Activated CD4-positive, alpha-beta T cell treated with anti-CD3 and anti-CD28 coated beads for 48 hours (primary cell): Measurements from ENCODE around the gene SLC38A9.
A peak's percentile ranks its signal among the peaks of the same experiment; 100 is the strongest.
"Not testable (repeated sequence)": the region's sequence is repeated elsewhere in the genome, so short reads cannot be mapped to it uniquely, and the experiment has no call there.

Experiments used
- DNase-seq: peaks from one replicate; pipeline ENCODE4 v3.0.0-alpha.2; 2020

Gene SLC38A9, protein sequence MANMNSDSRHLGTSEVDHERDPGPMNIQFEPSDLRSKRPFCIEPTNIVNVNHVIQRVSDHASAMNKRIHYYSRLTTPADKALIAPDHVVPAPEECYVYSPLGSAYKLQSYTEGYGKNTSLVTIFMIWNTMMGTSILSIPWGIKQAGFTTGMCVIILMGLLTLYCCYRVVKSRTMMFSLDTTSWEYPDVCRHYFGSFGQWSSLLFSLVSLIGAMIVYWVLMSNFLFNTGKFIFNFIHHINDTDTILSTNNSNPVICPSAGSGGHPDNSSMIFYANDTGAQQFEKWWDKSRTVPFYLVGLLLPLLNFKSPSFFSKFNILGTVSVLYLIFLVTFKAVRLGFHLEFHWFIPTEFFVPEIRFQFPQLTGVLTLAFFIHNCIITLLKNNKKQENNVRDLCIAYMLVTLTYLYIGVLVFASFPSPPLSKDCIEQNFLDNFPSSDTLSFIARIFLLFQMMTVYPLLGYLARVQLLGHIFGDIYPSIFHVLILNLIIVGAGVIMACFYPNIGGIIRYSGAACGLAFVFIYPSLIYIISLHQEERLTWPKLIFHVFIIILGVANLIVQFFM

DNA sequence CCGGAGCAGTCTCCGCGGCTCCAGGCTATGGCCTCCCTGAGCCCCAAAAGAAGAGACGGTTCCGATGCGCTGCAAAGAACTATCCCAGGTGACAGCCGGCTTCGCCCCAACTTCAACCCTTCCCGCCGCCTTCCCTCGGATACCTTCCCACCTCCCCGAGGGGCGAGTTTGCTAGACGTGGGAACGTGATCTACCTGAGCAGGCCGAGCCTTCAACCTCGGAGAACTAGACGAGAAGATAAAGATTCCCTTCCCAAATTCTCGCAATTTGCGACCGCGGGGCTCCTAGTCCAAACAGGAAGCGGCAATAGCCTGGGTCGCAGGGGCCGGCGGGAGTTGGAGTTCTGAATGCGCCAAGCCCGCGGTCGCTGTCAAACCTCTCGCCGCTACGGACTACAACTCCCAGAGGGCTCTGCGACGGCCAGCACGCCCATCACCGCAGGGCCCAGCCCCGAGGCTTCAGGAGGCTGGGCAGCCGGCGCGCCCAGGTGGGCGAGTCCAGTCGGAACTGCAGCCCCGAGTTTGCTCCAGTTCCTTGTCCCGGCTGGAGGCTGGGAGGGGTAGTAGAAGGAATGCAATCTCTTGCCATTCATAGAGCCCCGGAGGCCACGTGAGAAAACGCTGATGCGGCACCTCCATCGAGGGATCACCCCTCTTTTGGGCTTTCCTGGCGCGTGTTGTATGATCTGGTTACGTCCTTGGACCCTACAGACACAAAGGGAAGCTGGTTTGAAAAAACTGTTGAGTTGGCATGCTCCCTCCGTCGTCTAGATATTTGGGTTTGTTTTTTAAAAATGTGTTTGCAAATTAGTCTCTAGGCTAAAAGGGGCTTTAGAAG lies at the start of gene SLC38A9:
Gene SLC38A9, minus strand, starts transcription at position 302 of the 837 bp plus-strand sequence. CDS start 14,366 bp downstream, outside the sequence.
- DNase-seq: peak; percentile 95

DNA sequence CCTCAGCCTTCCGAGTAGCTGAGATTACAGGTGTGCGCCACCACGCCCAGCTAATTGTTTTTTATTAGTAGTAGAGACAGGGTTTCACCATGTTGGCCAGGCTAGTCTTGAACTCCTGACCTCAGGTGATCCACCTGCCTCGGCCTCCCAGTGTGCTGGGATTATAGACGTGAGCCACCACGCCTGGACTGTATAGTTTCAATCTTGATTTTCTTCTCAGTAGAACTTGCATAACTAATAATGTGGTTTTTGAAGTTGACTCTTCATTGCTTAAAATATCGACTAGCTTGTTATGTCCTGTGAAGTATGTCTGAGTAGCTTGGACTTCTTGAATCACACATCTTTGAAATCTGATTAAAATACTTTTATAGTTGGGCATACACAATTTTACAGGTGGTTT lies 49.6 kb upstream of the SLC38A9 start:
- not testable (repeated sequence) for DNase-seq

DNA sequence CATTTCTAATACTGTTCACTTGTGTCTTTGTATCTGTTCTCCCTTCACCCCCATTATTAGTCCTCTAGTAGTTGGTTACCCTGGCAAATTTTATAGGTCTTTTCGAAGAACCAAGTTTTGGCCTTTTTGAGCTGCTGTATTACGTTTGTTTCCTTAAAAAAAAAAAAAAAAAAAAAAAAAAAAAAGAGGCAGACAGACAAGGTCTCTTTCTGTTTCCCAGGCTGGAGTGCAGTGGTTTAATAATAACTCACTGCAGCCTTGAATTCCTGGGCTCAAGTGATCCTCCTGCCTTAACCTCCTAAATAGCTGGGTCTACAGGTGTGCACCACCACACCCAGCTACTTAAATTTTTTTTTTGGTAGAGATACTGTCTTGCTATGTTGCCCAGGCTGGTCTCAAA lies 46.6 kb upstream of the SLC38A9 start:
- no peak for DNase-seq

DNA sequence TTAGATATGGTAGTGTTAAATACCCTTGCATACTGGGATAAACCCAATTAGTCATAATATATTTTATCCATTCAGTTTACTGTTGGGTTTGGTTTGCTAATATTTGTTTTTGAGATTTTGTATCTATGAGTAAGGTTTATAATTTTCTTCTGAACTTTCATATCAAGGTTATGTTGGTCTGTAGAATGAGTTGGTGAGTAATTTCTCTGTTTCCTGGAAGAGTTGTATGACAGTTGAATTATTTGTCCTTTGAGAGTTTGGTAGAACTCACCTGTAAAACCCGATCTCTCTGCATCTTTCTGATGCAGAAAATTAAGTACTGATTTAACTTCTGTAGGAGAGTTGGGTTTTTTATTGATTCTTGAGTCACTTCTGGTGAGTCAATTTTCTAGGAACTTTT lies 46.1 kb upstream of the SLC38A9 start:
- no peak for DNase-seq

DNA sequence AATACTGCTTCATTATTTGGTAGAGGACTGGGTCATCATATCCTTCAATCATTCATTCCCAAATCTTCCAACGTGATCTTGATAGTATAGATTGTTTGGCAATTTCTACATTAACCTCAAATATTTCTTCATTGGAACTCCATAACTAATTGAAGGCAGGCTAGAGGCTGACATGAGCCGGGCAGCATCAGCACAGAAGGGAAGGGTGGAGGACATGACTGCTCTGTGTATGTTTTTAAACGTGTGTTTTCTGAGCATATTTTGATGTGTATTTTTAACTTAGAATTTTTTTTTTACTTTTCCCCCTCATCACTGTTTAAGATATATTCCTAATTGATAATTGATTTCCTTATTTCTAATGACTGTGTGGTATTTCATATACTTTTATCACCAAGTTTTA lies 38.4 kb upstream of the SLC38A9 start:
- no peak for DNase-seq

DNA sequence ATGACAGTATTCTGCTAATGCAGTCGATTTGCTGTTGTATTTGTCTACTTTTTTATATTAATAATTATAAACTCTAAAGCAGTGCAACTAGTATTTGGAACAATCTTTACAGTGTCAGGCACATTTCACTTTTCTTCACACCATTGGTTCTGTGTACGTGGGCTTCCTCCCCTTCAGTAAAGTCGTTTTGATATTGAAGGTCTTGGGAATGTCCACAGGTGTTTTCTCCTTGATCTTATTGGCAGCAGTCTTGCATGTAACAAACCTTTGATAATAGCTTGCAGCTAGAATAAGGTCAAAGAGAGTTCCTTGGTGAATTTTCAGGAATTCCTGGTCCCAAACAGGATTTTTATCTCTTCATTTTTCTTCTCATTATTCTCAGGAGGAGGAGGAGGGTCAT lies 37.9 kb upstream of the SLC38A9 start:
- DNase-seq: no peak

DNA sequence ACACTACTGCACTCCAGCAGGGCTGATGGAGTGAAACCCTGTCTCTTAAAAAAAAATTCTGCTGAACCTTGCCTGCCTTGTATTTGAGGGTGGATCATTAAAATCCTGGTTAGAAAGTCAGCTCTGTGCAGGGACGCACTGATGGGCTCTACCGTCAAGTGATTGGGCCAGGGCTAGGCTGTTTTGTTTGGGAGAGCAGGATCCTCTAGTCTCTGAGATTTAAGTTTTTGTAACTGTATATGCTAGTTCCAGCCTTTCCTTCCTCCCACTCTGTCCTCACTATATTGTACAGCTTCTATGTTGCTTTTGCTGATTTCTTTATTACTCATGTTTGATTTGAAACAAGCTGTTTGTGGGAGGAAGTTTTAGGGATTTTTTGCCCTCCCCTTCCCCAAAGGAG lies 37.3 kb upstream of the SLC38A9 start:
- DNase-seq: no peak

DNA sequence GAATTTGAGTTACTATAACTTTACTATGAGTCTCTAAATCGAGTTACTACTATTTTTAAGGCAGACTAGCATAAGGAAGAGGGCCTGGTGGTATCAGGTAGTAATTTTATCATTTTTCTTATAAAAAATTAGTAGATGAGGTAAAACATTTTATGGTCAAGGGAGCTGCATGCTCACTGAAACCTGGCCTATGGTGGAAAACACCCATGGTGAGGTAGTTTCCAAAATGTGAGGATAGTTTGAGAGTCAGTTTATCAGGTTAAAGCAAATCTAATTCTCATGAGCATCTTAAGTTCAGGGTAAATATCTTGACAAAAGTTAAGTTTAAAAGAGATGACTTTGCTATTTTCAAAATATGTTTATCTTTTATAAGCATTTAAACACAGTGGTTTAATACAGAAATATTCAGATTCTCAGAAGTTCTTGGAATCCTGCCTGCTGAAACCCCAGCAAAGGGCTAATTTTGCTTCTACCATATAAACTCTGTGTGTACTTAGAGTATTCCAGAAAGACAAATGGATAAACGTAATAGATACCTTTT lies 35.7 kb upstream of the SLC38A9 start:
- no peak for DNase-seq

DNA sequence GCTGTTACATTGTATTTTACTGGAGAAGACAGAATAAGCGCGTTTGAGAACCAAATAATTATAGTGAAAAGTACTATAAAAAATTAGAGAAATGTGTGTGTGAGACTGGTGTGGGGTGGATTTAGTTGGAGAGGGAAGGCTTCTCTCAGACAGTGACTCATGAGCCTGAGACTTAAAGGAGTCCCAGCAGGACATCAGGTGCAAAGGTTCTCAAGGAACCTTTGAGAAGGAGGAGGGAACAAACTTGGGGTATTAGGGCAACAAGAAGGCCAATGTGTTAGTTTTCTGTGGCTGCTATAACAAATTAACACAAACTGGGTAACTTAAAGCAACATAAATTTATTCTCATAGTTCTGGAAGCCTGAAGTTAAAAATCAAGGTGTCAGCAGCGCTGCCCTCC lies 30.7 kb upstream of the SLC38A9 start:
- no peak for DNase-seq

DNA sequence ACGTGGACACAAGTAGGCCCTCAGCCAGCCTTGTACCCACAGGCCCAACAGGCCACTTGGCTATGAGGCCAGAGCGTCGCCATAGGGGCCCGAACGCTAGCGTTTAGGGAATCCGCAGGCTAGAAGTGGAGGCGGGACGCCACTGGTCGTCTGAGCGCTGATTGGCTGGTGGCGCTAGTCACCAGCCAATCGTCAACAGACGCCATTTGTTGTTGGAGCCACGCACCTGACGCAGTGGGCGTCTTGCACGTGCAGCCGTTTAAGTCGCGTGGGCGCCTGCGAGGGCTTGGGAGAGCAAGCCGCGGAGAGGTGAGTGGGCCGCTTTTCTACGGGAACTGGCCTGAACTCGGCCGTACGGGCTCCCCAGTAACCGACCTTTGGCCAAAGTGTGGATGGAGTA lies 25.7 kb upstream of the SLC38A9 start, which contains the start of gene DDX4:
Gene DDX4, plus strand, starts transcription at position 269 of the 400 bp plus-strand sequence. CDS start 903 bp downstream, outside the sequence.
- DNase-seq: no peak

DNA sequence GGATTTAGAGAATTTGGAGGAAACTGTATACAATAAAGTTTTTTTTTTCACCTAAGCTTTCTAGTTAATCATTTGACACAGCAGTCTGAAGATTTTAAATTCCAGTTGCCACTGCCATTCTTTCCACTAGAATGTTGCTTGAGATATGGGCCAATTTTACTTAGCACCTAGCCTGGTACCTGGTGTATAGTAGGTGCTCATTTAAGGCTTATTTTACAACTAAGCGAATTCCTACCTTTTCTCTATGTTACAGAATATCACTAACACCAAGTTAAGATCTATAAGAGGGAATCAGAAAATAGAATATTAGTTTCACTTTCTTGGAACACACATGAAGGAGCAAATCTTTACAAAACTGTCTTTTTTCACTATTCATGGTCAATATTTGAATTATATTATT lies 22.5 kb upstream of the SLC38A9 start:
- no peak for DNase-seq

DNA sequence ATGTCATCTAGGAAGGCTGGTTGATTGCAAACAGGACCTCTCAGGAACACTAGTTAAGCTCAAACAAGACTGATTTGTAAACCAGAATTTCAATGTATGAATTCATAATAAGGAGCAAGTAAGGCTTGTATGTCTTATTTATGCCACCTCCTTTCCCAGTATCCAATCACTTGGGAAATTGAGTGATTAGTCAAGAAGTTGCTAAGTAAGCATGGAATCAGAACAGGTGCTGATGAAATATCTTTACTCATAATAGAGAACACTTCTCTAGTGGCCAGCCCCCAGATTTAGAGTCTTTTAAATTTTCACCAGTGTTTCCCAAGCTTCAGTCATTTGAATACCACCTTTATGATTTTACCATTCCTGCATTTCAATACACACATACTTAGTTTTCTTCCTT lies 20.5 kb upstream of the SLC38A9 start:
- DNase-seq: no peak

DNA sequence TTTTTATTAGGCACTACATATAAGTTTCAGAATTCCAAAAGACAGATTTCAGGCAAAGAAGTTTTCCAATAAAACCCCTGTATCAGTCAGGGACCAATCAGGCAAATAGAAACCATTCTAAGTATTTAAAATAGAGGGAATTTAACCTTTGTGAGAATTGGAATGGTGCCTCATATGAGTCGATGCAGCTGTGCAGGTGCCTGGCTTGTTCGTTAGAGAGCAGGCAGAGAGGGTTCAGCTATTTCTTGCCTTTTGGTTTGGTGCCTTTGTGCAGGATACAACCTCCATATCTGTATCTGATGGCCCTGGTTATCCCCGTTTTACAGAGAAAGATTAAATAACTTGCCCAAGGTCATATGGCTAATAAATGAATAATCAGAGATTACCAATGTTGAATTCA lies 19.7 kb upstream of the SLC38A9 start:
- no peak for DNase-seq

DNA sequence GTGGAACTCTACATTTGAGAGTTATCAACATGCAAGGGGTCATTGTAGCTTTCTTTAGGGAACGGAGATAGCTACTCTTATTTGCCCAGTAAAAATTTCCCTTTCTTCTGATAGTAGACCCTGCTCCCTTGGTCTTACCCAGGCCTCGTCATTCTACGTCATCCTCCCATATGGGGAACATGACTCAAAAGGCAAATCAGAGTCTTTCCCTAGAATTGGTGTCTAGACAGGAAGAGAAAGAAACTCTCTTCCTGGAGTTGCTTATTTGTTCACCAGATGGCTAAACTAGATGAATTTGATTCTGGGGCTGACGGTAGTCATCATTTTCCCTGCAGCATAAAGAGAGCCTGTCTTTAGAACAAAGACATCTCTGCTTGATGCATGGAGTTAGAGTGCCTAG lies 12.2 kb upstream of the SLC38A9 start:
- DNase-seq: no peak

DNA sequence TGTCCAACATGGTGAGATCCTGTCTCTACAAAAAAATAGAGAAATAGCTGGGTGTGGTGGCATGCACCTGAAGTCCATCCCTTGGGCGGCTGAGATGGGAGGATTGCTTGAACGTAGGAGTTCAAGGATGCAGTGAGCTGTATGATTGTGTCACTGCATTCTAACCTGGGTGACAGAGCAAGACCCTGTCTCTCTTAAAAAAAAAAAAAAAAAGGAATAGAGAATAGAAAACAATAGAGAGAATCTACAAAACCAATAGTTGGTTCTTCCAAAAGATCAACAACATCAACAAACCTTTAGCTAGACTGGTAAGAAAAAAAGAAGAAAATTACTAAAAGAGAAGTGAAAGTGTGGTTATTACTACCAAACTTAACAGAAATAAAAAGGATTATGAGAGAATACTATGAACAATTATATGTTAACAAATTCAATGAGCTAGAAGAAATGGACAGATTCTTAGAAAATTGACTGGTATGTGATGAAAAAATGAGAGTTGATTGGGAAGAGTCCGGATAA lies 8.1 kb upstream of the SLC38A9 start:
- no peak for DNase-seq

DNA sequence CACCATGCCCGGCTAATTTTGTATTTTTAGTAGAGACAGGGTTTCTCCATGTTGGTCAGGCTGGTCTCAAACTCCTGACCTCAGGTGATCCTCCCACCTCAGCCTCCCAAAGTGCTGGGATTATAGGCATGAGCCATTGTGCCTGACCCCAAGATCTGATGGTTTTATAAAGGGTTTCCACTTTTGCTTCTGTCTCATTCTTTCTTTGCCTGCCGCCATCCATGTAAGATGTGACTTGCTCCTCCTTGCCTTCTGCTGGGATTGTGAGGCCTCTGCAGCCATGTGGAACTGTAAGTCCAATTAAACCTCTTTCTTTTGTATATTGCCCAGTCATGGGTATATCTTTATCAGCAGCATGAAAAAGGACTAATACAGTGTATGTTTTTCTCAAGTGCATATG lies 6.9 kb upstream of the SLC38A9 start:
- DNase-seq: not testable (repeated sequence)

DNA sequence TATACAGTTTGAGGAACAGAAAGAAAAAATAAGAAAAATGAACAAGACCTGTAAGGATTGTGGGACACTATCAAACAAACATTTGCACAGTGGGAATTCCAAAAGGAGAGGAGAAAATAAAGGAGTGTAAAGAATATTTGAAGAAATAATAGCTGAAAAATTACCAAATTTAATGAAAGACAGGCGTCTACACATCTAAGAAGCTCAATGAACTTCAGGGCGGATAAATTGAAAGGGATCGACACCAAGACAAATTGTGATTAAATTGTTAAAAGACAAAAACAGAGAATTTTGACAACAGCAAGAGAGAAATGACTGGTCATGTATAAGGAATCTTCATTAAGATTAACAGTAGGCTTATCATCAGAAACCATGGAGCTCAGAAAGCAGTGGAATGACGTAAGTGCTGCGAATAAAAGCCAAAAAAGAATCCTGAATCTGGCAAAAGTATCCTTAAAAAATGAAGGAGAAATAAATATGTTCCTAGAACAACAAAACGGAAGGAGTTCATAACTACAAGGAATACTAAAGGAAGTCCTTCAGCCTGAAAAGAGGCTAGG lies 3.5 kb upstream of the SLC38A9 start:
- no peak for DNase-seq

DNA sequence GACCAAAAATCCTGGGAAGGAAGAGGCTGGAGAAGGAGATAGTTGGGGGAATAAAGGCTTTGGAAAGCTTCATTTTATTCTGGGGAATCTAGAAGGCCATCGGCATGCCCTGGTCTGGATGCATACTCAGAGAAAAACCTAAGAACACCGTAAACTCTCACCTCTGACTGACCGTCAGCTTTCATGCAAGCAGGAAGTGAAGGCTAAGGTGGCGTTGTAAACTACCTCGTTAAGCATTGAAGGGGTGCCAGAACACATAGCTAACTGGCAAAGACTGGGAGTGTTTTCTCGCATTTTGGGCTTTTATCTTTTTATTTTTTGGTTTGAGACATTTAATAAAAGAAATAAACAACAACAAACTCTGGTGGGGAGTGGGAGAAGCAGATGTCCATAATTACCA lies 2.6 kb upstream of the SLC38A9 start:
- DNase-seq: no peak

DNA sequence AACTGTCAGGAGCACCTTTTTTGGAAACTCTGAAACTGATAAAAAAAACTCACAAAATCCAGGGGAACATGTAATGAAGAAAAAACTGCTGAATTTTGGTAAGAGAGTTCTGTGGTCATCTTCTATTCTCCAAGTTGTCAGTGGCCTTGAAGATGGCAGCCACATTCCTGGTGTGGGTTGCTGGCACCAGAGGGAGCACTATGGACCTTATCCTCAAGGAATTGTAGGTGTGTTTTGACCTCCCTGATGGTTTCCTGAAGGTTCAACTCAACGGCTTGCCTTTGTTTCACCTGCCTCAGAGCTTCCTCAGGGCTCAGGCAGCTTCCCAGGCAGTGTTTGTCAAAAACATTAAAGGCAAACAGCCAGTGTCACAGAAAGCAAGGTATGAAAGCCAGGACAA lies 2.2 kb upstream of the SLC38A9 start:
- no peak for DNase-seq

DNA sequence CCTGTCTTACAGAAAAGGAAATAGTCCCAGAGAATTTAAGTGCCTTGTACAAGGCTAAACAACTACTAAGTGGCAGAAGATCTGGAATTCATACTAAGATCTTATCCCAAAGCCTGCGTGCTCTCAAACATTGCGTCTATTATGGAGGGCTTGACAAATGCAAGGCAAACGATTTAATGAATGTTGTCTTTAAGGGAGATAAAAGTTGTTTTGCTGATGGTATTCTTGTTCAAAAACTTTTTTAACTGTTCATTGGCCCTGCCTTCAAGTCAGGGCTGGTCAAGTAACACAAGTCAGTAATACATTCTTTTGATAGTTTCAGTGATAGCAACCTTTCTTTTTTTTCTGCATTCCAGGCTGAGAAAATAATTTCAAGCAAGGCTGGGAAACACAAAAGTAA lies 1.7 kb upstream of the SLC38A9 start:
- DNase-seq: no peak

DNA sequence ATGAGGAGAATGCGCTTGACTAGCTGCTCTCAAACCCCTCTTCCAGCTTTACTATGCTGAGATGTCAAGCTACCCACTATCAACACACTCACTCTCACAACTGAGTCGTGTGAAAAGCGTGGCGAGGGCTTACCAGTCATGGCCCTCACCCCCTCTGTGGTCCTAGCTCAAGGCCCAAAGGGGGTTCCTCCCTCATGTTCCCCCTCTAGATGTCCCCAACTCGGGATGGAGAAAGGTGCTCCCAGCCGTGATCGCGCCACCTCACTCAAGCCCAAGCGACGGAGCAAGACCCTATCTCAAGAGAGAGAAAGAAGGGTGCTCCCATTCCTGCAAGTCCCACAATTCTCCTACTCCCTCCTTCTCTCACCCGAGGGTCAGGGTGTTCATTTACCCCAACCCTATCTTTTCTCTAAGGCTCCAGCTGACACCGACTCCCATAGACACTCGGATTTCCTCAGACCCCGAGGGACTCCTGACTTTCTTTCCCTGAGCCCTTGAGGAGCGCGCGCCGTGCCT lies 559 bp downstream of the SLC38A9 start:
- peak; percentile 5 for DNase-seq

DNA sequence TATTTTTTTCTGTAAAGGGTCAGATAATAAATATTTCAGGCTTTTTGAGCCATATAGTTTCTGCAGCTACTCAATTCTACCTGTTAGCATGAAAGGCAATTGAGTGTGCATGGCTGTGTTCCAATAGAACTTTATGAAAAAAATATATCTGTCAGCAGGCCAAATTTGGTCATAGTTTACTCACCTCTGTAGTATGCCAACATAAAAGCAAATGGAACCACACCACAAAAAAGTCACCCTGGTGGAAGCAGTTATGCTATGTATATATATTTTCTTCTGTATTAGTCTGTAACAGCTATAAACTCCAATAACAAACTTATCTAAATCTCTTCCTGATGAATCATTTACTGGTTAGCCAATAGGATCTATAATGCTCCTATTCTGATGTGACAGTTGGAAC lies 3.4 kb downstream of the SLC38A9 start:
- no peak for DNase-seq

DNA sequence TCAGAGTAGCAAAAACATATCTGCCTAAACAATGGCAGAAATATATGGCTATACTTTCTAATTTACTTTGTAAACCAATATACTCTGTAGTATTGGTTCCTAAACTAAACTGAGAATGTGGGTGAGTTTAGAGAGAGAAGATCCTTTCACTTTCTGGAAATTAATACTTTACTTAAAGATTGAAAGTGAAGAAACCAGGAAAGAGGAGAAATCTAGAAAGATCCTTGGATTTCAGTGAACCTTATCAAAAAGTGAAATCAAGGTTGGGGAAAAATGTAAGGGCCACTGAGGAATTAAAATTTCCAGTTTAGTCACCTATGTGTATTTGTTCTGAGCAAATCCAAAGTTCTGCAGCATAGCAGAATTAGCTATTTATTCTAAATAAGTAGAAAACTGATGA lies 5.9 kb downstream of the SLC38A9 start:
- no peak for DNase-seq
